Suppressor macrophage treated with lipopolysaccharide for 4 hours (primary cell): ENCODE measurements around the gene MAP3K5.
"Not testable (repeated sequence)": the region's sequence is repeated elsewhere in the genome, so short reads cannot be mapped to it uniquely, and the experiment has no call there.

Experiments
- DNase-seq: peaks from one replicate; pipeline ENCODE4 v3.0.0-alpha.2; 2020

Gene MAP3K5

DNA sequence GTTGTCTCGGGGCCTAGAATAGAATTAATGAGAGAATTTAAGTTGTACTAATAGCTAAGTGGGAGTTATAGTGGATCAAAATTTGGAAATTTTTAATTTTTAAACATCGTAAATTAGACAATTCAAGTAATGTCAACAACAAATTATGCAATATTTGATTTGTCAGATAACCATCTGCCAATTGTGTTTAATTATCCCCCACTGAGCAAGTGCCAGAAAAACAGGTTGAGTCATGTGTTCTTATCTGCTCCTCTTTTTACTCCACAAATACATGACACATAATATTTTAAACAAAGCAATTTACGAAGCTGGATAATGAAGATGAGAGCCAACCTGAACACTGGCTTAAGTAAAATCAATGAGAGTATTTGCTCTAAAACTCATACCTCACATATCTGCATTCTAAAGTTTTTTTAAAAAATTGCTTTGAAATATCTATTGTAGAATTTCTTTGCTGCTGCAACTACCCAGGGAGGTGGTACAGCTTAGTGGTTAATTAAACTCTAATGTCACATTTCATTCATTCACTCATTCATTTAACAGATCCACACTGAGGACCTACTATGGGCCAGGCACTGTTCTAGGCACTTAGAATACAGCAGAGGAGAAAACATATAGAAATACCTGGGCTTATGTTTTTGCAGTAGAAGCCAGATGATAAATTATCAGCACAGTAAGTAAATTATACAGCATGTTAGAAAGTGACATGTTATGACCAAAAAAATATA is 184.9 kb downstream of the MAP3K5 start:
- no peak for DNase-seq

DNA sequence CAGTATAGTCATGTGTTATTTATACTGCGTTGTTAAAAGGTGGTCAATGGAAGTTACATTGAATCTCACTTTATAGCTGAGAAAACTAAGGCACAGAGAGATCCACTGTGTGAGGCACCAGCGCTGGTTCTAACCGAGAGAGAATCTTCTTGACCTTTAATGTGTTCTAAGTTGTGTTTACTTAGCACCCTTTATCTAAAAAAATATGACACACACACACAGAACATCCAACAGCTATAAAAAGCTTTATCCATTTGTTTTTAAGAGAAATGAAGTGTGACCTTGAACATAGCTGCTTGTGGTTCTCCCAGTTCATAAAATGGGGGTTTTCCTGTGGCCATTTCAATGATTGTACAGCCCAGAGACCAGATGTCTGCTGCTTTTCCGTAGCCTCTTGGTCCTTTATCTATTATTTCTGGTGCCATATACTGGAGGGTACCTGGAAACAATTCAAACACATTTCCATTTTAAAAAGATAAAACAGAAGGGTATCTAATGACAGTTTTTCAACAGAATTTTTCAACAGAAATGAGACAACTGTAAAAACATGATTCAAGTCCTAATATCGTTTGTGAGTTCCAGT is 187.3 kb downstream of the MAP3K5 start:
- no peak for DNase-seq

DNA sequence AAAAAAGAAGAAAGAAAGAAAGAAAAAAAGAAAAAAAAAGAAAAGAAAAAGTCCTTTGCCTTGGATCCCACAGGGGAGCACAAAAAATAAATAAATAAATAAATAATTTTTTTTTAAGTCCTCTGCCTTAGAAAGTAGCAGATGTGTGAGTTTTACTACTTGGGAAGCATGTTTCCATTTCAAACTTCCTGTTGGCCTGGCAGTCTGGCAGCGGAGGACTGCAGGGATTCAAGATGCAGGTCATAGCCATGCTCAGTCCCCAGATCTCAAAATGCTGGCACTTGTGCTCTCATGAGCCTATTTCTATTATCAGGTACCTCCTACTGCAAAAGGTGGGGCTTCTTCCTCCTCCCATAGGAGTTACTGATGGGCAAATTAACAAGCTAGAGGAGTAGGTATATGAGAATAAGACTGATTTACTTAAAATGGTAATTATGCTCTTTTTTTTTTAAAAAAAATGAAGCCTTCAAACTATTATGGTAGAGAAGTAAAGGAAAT is 187.9 kb downstream of the MAP3K5 start:
- no peak for DNase-seq

DNA sequence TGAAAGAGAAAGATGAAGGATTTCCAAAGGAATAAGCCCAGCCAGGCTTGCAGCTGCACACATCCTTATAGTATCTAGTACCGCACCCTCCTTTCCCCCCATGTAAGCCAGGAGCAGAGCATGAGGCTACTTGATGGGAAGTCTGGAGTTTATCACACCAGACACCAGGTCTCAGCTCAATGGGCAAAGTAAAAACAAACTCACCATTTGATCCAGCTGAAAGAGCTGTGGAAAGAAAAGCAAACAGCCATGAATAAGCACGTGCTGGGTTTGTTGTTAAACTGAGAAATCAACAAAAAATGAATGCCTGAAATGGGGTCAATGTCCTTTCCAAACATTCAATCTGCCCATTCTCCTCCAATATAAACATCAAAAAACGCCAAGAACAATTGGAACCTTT is 191.5 kb downstream of the MAP3K5 start:
- no peak for DNase-seq

DNA sequence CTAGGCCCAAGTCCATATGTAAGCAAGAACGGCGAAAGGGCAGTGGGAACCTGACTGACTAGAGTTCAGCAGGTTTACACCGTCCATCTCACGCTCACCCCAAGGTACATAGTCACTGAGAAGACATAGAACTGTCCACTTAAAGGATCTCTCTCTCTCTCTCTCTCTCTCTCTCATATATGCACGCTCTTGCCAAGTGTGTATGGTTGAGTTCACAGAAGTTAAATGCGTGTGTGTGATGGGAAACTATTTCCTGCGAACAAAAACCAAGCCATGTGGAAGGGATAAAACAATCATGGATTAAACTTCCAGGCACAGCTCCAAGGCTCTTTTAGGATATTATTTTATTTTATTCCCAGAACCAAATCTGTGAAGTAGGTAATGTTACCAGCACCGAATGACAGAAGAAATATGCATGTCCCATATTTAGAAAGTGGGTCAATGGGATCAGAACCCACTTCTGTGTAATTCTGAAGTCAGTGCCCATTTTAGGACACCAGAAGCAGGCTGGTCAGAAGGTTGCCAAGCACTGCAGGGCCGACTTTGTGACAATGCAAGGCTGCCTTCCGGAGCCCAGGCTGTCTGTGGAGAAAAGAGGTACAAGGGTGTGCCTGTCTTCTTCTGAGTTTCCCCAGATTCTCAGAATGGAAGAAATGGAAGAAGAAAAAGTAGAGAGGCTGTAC is 192.8 kb downstream of the MAP3K5 start:
- no peak for DNase-seq

DNA sequence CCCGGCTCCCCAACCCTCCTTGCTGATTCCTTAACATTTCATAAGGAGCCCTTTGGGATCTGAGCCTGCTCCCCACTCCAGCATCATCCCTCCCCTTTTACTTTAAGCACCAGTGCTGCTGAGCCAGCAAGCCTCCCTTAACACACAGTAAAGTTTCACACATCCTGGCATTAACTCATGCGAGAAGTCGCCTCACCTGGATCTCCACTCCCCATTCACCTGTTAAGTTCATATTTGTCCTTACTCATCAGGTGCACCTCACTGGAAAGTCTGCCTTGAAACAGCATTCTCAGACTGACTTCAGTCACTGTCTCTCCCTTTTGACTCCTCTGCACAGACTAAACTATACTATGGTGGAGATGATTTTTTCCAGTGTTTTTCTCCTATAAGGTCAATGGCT is 194.2 kb downstream of the MAP3K5 start:
- no peak for DNase-seq

DNA sequence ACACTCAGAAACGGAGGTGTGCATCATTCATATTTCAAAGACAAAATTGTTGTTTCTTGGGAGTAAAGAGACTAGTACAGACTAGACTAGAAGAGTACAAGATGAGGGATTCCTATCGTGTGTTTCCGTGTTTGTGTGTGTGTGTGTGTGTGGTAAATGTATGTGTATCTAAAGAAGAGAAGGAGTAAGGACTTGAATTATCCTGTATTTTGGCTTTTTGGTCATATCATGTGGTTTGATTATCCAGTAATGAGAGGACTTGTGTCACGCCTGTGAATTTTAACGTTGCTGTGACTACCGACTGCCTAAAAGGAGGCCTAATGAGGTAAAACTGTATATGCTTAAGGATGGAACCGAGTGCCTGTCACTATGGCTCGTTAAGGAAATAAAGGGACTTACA is 197.6 kb downstream of the MAP3K5 start:
- DNase-seq = no peak

DNA sequence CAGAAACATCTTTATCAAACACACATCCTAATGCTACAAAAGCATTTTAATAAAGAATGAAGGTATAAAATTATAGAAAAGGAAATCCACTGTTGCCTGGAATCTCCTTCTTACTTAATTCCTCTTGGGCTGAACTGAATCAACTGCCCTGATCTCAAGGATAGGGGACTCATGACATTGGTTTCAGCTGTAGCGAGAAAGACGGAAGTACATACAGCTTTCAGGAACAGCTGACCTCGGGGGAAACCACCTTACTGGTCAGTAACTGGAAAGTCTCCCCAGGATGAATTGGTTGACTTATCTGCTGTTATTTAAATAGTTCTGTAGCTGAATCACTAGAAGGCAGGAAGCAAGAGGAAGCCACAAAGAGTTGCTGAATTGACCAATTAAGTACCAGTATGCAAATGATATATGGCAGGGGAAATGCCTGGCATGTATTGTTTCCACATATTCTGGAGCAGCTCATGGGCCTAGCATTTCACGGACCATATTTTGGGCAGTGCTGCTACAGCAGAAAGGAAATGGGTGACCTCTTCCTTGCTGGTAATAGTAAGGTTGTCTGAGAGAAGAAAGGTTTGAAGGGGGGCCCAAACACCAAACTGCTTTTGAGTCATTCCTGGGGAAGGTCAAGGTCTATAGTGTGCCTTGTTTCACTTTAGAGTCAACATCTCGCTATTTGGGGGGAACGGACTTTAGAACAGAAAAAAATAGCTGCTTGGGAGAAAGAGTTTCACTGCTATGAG is 198.4 kb downstream of the MAP3K5 start:
- DNase-seq = peak; percentile 98

DNA sequence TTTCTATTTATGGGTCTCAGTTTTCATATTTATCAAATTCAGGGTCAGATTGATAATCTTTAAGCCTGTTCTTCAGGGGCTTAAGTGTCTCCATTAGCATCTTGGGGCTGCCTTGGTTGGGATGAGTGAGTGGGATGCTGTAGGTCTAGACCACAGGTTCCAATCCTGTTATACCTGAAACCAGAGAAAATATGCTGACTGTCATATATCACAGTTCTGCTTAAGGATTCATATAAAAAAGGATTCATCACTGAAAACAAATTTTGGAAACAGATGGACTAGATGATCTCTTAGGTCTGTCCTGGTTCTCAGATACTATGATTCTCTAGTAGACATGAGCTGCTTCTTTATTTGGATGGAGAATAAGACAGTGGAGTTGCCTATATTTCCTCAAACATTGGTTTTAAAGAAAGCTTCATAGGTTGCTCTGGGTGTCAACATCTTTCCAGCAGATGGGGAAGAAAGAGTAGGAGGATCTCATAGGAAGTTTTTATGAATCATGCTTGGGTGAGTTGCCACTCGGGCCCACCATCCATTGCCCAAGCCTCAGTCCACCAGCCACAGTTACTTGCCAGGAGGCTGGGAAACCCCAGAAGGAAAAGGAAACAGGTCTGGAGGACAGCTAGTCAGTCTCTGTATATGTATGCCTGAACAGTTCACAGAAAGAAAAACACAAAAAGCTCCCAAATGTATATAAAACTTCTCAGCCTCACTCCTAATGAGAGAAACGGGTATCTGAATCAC is 199.2 kb downstream of the MAP3K5 start:
- DNase-seq = peak; percentile 96

DNA sequence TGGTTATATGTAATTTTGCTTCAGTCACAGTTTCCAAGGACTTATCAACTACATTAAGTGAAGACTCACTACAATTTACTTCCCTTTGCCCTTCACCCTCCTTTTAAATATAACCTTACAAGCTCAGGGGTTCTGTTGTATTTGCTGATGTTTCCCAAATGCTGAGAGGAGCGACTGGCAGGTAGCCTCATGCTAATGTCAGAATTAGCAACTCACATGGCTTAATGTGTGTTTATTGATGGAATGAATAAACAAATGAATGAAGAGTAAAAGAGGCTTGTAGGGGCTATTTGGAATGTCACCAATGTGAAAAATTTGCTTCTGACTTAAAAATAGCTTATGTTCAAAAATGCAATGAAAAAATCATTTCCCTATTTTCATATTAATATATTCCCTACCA is 200.7 kb downstream of the MAP3K5 start:
- no peak for DNase-seq

DNA sequence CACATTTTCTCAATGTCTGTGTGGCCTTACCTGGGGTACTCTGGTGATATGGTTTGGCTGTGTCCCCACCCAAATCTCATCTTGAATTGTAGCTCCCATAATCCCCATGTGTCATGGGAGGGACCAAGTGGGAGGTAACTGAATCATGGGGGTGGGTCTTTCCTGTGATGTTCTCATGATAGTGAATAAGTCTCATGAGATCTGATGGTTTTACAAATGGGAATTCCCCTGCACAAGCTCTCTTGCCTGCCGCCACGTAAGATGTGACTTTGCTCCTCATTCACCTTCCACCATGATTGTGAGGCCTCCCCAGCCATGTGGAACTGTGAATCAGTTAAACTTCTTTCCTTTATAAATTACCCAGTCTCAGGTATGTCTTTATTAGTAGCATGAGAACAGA is 201.4 kb downstream of the MAP3K5 start:
- peak; percentile 21 for DNase-seq

DNA sequence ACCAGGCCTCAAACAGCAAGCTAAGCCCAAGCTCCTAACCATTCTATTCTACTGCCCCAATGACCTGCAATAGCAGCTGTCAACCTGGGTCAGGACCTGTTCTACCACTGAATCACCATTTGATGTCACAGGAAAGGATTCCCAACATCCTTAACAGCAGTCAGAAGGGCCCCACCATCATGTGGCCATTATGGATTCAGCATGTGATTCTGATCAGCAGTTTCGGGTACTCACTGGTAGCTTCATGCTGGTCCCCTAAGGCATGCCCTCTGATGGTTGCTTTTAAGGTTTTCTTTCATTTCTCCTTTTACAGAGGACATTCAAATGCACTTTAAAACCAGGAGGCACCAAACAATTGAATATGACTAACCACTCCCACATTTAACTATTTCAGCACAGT is 204.8 kb downstream of the MAP3K5 start:
- peak; percentile 69 for DNase-seq

DNA sequence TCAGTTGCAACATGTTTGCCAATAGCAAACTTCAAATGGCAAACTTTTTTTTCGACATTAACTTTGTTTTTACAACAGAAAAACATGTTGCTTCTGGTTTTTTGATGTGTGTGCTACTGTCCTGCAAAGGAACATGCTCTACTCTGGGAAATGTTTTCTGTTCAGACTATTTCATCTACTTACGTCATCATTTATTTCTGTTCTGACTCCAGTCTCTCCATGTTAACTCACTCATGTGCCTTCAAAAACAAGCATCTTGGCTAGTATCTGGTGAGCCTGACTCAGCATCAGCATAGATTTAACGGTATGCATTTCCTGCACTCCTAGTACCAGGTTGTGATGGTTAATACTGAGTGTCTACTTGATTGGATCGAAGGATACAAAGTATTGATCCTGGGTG is 206.0 kb downstream of the MAP3K5 start:
- peak; percentile 23 for DNase-seq

DNA sequence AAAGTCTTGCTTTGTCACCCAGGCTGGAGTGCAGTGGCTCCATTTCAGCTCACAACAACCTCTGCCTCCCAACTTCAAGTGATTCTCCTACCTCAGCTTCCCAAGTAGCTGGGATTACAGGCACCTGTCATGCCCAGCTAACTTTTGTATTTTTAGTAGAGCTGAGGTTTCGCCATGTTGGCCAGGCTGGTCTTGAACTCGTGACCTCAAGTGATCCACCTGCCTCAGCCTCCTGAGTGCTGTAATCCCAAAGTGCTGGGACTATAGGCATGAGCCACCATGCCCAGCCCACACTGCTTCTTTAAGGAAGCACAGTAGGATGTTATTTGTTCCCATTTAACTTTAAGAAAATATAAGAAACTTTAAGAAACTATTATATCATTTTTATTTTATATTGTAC is 206.8 kb downstream of the MAP3K5 start:
- not testable (repeated sequence) for DNase-seq

DNA sequence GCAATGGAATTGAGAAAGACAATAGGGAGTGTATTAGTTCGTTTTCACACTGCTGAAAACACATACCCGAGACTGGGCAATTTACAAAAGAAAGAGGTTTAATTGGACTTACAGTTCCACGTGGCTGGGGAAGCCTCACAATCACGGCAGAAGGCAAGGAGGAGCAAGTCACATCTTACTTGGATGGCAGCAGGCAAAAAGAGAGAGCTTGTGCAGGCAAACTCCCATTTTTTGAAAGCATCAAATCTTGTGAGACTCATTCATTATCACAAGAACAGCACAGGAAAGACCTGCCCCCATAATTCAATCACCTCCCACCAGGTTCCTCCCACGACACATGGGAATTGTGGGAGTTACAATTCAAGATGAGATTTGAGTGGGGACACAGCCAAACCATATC is 208.0 kb downstream of the MAP3K5 start:
- DNase-seq = not testable (repeated sequence)

DNA sequence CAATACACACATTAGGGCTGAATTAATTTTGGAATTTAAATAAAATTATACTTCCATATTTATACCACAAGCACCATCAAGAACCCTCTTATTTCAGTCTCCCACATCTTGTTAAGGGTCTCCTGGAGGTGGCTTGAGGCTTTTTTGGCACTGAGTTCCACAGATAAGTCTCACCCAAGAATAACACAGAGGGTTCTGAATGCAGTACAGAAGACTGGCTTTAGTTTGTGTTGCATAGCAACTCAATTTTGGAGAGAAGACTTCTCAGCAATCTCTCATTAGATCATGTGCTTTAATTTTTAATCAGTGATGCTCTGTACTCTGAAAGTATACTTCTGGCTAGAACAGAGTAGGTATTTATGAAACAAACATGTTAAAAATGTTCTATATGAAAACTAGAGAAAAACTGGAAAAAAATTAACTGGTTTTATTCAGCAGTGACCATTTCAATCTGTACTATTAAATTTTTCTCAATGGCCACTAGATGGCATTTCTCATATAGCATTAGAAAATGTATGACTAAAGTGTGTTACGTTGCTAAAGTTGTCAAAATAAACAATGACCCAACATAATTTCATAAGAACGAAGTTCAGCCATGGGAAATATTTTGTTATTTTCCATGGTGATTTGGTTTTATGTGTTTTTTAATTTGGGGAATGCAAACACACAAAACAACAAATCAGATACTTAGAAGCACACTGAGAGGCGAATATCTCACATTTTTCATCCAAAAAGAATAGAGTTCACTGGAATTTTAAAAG is 209.4 kb downstream of the MAP3K5 start:
- peak; percentile 84 for DNase-seq

DNA sequence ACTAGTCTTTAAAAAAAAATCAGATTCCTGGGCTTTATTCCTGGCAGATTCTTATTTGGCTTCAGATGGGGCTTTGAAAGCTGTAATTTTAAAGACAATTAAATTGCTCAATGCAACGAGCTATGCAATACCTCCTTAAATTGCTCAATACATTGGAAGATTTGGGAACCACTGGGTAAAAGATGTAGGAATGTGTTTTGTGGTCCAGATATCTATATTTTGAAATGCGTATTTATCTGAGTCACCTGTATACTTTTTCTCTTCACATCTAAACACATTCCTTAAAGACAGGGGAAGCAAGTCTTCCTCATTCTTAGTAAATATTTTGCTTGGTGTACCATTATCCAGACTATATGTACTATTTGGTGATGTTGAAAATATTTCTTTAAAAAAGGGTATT is 212.5 kb downstream of the MAP3K5 start:
- no peak for DNase-seq

DNA sequence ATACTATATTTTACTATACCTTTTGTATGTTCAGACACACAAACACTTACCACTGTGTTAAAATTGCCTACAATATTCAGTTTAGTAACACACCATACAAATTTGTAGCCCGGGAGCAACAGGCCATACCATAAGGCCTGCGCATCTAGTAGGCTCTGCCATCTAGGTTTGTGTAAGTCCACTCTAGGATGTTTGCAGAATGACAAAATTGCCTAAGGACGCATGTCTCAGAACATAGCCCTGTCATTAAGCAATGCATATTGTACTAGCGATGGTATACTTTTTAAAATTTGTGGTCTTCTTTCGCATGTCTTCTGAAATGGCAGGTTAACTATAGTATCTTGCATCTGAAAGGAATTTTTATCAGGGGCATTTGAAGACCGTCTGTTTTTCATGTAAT is 215.5 kb downstream of the MAP3K5 start:
- no peak for DNase-seq

DNA sequence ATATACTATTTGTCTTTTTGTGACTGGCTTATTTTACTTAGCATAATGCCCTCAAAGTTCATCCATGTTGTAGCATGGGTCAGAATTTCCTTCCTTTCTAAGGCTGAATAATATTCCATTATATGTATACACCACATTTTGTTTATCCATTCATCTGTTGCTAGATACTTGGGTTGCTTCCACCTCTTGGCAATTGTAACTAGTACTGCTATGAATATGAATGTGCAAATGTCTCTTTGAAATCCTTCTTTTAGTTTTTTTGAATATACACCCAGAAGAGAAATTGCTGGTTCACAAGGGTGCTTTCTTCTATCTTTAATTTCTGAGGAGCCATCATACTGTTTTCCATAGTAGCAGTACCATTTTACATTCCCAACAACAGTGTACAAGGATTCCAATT is 220.8 kb downstream of the MAP3K5 start:
- no peak for DNase-seq

DNA sequence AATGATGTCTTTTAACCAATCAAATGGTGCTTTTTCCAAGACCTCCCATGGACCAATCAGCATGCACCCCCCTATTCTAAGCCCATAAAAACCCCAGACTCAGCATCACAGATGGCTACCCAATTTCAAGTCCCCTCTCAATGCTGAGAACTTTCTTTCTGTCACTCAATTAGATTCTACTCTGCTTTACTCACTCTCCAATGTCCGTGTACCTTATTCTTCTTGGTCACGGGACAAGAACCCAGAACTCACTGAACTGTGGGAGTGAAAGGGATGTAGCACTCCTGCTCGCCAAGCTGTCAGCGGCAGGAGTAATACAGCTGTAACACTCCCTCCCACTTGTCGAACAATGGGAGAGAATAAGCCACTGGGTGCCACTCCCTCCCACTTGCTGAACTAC is 221.2 kb downstream of the MAP3K5 start:
- DNase-seq = no peak

DNA sequence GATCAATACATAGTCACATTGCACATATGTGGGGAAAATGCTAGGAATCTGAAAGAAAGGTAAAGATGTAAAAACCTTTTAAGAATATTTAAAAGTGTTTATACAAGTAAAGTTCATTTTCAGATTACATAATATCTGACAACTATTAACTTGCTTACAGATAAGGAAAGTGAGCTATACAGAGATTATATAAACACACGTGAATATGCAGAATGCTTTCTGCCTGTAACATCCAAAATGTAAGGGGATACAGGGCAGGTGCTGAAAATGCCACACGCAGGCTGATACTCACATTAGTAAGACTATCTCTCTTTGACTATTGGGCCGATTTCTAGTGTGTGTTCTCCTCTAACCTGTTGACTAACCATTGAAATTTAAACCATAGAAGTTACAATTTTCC is 224.1 kb downstream of the MAP3K5 start:
- DNase-seq = no peak

DNA sequence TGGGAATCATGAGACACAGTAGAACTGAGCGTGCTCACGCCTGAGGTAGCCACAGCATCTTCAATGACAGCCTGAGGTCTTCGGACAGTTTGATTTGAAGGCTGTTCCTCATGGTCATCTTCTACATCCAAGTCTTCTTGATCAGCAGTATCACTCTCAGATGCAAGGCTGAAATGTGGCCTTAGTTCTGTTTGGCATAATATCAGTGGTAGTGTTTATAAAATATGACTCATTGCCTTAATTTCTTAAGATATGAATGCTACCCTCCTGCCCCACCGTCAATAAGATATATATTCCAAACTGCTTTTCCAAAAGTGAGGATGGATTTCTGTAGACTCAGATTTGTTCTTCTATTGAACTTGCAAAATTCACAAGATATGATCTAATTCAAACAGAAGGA is 224.6 kb downstream of the MAP3K5 start:
- no peak for DNase-seq
